ENCODE results near the gene CCDC171. TPM values are rescaled to one million over a fixed set of nuclear protein-coding genes. Genes with fewer than 3 reads are reported as not detected.
A peak's percentile ranks its signal among the peaks of the same experiment; 100 is the strongest.

The CCDC171 gene
- polyA plus RNA-seq, 1 experiment = 0.81 TPM

DNA sequence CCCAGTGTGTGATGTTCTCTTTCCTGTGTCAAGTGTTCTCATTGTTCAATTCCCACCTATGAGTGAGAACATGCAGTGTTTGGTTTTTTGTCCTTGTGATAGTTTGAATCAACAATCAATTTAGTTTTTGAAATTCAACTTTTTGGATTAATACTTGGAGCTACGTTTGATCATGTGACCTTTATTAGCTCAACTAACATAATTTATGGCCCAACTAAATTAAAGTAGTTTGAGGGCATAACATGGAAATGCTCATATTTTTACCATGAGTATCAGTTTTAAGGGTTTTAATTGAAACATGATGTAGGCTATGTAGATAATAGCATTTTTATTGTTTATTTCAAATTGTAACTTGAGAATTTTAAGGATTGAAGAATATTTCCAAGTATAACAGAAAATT lies 168.0 kb downstream of the CCDC171 start:
- Histone ChIP-seq H3K4me3 (ENCODE audit: low read depth, low read length) (no peak overlapping the region), H3K27ac (ENCODE audit: low read depth, low read length) (no peak overlapping the region), H3K9me3 (ENCODE audit: control insufficient read depth, insufficient read depth, low read length) (no peaks in the 10 kb centered on the region), H3K27me3 (ENCODE audit: control insufficient read depth, insufficient read depth, low read length) (no peaks in the 10 kb centered on the region)
- DNase-seq (ENCODE audit: low read depth, low spot score) = no peak
- no peak for TF ChIP-seq CTCF (IDR thresholded peaks at IDR 0.05; ENCODE audit: low read depth, low read length)
- ChIA-PET CTCF (no interaction called here), POLR2A (no interaction called here)

DNA sequence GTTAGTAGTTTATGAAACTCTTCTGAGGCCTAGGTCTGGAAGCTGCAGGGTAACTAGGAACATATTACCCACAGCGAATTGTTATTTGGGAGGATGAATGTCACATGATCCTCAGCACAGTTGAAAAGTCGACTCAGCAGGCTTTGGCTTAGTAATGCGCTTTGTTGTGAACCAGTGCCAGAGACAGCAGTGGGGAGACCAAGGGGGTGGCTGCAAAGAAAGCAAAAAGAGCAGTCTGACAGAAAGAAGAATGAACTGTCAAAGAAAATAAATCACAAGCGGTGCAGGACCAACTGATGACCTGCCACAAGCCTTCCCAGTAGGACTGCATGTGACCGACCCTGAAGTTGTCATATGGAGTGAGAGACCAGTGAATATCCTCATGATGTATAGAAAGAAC lies 170.0 kb downstream of the CCDC171 start:
- Histone ChIP-seq H3K9me3 (ENCODE audit: control insufficient read depth, insufficient read depth, low read length) (no peaks in the 10 kb centered on the region), H3K27ac (ENCODE audit: low read depth, low read length) (no peak overlapping the region), H3K27me3 (ENCODE audit: control insufficient read depth, insufficient read depth, low read length) (no peaks in the 10 kb centered on the region), H3K4me3 (ENCODE audit: low read depth, low read length) (no peak overlapping the region)
- ChIA-PET POLR2A (no interaction called here), CTCF (no interaction called here)
- TF ChIP-seq CTCF (IDR thresholded peaks at IDR 0.05; ENCODE audit: low read depth, low read length) = no peak
- no peak for DNase-seq (ENCODE audit: low read depth, low spot score)

DNA sequence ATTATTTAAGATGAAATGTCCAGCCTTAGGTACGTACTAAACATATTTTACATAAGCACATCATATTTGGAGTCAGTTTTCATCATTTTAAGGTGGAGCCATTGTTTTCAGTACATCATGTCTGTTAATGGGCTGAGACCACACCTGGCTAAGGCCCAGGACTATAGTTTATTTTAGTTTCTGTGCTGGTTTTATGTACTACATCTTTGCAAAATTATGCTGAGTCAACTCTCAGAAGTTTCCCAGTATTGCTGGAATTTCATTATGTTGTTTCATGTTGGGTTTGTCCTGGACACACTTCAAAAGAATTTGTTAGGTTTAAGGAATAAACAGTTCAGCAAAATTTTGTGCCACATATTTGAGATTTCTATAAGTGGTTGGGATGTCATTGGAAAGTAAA lies 171.2 kb downstream of the CCDC171 start:
- DNase-seq (ENCODE audit: low read depth, low spot score) = peak; percentile 39
- ChIA-PET CTCF (no interaction called here), POLR2A (no interaction called here)
- Histone ChIP-seq H3K27me3 (ENCODE audit: control insufficient read depth, insufficient read depth, low read length) (no peaks in the 10 kb centered on the region), H3K9me3 (ENCODE audit: control insufficient read depth, insufficient read depth, low read length) (no peaks in the 10 kb centered on the region), H3K27ac (ENCODE audit: low read depth, low read length) (no peak overlapping the region), H3K4me3 (ENCODE audit: low read depth, low read length) (no peak overlapping the region)
- no peak for TF ChIP-seq CTCF (IDR thresholded peaks at IDR 0.05; ENCODE audit: low read depth, low read length)

- no peak for DNase-seq (ENCODE audit: low read depth, low spot score)
- TF ChIP-seq CTCF (IDR thresholded peaks at IDR 0.05; ENCODE audit: low read depth, low read length) = no peak
- H3K9me3 ChIP-seq (ENCODE audit: control insufficient read depth, insufficient read depth, low read length) = no peaks in the 10 kb centered on the region
- no peak overlapping the region for H3K27ac ChIP-seq (ENCODE audit: low read depth, low read length)
- no peaks in the 10 kb centered on the region for H3K27me3 ChIP-seq (ENCODE audit: control insufficient read depth, insufficient read depth, low read length)
- no peak overlapping the region for H3K4me3 ChIP-seq (ENCODE audit: low read depth, low read length)
- ChIA-PET POLR2A (no interaction called here), CTCF (no interaction called here)
Measured at GRCh38 chr9:15724612-15725011, 171.8 kb downstream of the CCDC171 start.

DNA sequence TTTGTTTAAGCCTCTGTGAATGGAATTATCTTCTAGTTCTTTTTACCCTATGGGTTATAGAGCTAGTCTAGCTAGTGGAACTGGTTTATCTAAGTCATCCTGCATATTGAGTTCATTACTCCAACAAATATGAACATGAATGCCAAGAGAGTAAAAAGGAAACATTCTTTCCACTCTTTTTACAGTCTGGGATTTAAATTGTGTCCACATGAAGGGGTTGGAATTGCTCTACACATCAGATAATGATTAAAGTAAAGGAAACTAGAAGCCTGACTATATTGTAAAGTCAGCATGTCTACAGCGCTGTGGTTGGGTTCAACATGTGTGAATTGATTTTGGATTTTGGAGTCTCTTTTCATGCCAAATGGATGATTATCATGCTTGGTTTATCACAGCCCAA lies 173.1 kb downstream of the CCDC171 start:
- H3K4me3 ChIP-seq (ENCODE audit: low read depth, low read length) = no peak overlapping the region
- DNase-seq (ENCODE audit: low read depth, low spot score) = no peak
- no peak overlapping the region for H3K27ac ChIP-seq (ENCODE audit: low read depth, low read length)
- H3K27me3 ChIP-seq (ENCODE audit: control insufficient read depth, insufficient read depth, low read length) = no peaks in the 10 kb centered on the region
- ChIA-PET POLR2A (no interaction called here), CTCF (no interaction called here)
- H3K9me3 ChIP-seq (ENCODE audit: control insufficient read depth, insufficient read depth, low read length) = no peaks in the 10 kb centered on the region
- no peak for TF ChIP-seq CTCF (IDR thresholded peaks at IDR 0.05; ENCODE audit: low read depth, low read length)
